HG02840 (cell line): ENCODE results near the gene CNP.
"Not testable (repeated sequence)": the region's sequence is repeated elsewhere in the genome, so short reads cannot be mapped to it uniquely, and the experiment has no call there.

Experiments used
- ATAC-seq: cut with Tn5 transposase; IDR thresholded peaks from one replicate; pipeline ENCODE4 v1.9.1; 2021; ENCODE audit warnings: mild to moderate bottlenecking, moderate library complexity, moderate number of reproducible peaks; ENCODE audit not compliant: unreplicated experiment, low FRiP score

Gene CNP

DNA sequence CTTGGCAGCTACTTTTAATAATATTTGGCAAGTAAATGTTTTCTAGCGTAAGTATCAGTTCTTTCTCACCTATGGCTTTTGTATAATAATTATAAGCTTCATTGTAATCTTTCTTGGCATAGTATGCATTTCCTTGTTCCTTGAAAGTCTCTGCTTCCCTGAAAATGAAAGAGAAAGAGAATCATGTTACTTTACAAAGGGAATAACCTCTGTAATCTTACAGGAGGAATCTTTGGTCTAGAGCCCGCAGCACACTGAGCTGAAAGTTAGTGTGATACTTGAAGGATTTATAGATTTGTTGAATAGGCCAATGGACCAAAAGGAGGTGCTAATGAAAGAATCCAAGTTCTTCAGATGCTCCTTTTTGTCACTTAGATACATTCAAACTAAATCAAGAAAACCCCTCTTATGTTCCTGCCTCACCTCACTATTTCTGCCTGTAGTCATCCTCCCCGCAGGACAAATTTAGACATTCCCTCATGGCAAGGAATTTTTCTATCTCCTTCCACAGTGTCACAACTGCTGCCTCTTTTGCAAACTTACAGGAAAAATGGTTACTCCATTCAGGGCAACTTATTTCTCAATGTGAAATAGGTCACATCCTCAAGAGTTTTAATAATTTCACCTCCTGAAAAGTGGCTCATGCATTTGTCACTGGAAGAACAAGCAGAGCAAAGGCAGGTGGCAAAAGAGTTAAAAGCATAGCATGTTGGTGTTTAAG, 34.0 kb downstream of the CNP start:
- ATAC-seq, result no peak

DNA sequence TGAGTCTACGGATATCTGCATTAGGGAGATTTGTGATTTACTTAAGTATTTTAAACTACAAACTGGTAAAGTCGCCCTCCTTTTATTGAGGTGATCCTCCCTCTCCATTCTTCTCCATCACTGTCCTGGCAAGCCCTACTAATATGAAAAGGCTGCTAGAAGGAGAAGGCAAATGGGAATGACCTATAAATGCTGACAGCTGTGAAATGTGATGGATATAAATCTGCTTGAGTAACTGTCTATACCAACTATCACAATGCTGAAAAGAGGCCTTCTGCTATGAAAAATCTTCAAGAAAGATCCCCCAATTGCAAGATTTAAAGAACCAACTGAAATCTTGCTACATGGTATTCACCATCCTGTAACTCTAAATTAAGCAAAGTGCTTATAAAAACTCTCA, 35.1 kb downstream of the CNP start:
- ATAC-seq, result no peak

DNA sequence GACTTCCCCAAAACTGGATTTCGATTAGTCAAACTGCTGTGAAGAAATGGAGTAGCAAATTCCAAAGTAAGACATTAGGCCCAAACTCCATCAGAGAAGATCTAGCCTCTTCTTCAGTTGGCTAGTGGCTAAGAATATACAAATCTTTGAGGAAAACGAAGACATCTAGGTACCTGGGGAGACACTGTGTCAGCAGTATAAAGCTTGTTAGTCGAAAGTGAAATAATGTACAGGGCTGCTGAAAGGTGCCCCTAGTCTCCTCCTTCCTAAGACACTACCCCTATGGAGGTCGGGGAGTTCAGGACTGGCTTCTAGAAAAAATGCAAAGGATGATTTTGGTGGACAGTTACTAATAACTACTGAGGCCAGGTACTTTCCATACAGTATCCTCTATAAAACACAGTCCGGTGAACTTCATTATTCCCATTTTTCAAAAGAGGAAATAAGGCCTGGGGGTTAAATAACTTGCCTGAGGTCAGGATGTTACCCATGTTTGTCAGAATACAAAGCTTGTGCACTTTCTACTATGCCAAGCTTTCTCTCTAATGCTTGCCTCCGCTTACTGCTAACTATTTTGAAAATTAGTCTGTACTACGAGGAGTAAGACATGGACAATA, 35.7 kb downstream of the CNP start:
- no peak for ATAC-seq

DNA sequence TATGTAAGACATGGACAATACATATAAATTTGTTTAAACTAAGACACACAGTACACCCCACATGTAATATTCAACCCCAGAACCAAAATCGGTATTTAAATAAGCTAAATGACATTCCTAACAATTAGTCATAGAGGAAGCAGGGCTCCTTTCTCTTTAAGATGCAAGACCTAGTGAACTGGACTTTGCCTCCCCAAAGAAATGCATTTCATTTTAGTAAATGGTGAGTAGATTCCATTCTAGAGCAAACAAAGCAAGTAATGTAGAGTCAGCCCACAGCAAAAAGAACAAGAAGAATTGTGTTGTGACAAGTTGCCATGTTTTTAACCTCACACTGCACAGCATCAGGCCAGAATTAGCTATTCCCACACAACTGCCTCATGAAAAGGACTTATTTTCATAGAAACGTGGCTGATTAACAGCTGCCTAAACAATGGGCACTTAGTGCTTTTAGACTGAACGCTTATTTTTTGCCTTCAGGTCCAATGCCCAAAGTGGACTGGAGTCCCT, 36.3 kb downstream of the CNP start:
- no peak for ATAC-seq

DNA sequence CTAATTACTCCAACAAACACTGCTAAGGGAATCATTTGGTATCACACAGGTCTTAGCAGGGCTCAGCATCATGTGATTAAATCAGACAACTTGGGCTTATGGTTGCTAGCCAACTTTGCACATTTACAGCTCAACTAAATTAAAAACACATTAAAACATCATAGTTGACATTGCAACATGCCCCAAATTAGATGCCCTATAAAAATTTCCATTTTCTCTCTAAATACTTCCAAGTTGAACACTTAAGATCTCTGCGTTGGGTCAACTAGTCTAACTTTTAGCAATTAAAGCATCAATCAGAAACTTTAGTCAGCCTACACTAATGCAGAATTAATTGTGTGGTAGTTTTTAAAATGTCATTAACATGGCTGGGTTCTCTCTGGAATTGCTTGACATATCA, 38.6 kb downstream of the CNP start:
- ATAC-seq, result no peak

DNA sequence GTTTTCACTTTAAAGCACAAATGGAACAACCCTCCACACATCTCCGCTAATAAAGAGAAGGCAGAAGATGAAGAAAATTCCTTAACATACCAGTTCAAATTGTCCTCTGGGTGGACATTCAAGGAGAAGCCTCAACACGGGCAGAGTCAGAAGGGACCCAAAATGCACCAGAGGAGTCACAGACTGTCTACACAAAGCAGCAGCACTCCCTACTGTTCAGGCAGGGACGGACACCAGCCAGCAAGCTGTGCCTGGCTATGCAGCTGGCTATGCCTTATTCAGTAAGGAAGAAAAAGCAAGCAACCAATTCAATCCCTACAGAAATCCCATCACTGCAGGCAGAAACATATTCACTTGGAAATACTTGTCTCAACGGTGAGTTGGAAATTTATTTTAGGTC, 42.6 kb downstream of the CNP start:
- ATAC-seq, result no peak

DNA sequence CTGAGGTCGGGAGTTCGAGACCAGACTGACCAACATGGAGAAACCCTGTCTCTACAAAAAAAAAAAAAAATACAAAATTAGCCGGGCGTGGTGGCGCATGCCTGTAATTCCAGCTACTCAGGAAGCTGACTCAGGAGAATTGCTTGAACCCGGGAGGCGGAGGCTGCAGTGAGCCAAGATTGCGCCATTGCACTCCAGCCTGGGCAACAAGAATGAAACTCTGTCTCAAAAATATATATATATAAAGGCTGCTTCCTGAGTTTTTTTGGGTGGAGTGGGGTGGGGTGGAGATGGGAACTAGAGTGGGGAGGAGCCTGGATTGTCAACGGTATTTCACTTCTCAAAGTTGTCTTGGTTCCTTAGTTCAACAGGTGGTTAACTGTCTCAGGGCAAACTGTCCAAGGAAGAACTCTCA, 43.7 kb downstream of the CNP start:
- ATAC-seq, result not testable (repeated sequence)

DNA sequence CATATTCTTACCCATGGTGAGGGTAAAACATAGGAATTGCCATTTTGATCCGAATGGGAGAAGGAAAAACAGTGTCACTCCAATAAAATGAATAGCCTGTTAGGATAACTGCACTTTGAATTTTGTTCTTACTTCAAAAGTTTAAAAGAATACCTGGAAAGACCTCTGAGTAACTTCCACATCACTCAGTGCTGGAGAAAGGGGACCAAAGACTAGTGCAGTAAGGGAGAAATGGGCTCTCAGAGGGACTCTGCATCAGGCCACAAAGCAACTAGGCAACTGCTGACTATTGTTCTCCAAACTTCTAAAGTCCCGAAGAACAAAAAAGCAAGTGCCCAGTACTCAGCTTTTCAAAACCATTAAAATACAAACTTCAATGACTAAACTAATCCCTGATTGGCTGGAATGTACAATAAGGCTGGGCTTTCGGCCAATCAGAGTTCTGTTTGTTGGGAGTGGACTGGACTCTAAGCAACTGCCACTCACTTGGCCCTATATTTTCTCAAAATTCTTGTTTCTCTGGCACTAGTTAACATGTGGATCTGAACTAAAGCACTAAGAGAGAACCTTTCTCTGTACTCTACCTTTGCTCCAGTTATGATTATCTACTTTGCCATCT, 44.4 kb downstream of the CNP start:
- ATAC-seq, result no peak

DNA sequence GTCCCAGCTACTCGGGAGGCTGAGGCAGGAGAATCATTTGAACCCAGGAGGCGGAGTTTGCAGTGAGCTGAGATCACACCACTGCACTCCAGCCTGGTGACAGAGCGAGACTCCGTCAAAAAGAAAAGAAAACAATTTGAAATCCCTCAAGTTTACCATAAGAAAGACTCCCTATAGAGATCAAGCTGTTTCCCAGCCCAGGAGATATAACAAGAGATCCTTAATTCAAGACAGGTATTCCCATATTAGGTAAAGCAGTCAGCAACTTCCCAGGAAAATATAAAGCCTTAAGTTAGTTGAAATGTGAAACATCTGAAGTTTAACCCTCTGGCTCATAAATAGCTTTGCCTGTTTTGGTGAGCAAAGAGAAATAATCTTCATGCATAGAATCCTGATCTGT, 45.8 kb downstream of the CNP start:
- ATAC-seq, result not testable (repeated sequence)

DNA sequence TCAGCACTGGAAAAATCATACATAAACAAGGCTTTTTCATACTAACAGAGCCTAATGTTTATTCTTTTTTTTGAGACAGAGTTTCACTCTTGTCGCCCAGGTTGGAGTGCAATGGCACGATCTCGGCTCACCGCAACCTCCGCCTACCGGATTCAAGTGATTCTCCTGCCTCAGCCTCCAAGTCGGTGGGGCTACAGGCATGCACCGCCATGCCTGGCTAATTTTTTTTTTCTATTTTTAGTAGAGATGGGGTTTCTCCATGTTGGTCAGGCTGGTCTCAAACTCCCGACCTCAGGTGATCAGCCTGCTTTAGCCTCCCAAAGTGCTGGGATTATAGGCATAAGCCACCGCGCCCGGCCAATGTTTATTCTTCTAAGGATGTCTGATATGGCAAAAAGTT, 47.1 kb downstream of the CNP start:
- ATAC-seq, result not testable (repeated sequence)

DNA sequence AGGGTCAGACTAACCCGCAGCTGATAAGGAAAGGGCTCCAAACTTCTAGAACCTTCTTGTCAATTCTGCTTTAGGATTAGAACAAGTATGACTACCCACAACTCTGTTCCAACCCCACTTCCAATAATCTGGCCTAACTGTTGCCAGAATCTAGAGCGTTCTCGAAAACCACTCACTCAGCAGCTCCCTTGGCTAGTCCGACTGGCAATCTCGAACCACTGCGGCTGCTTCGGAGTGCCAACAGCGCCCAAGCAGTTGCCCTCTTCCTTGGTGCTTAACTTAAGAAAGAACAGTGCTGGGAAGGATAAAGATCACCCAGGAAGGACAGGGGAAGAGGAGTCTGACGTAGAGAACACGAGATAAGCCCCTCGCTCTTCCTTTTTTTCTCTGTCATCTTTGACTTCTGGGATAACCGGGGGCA, 49.8 kb downstream of the CNP start:
- no peak for ATAC-seq

DNA sequence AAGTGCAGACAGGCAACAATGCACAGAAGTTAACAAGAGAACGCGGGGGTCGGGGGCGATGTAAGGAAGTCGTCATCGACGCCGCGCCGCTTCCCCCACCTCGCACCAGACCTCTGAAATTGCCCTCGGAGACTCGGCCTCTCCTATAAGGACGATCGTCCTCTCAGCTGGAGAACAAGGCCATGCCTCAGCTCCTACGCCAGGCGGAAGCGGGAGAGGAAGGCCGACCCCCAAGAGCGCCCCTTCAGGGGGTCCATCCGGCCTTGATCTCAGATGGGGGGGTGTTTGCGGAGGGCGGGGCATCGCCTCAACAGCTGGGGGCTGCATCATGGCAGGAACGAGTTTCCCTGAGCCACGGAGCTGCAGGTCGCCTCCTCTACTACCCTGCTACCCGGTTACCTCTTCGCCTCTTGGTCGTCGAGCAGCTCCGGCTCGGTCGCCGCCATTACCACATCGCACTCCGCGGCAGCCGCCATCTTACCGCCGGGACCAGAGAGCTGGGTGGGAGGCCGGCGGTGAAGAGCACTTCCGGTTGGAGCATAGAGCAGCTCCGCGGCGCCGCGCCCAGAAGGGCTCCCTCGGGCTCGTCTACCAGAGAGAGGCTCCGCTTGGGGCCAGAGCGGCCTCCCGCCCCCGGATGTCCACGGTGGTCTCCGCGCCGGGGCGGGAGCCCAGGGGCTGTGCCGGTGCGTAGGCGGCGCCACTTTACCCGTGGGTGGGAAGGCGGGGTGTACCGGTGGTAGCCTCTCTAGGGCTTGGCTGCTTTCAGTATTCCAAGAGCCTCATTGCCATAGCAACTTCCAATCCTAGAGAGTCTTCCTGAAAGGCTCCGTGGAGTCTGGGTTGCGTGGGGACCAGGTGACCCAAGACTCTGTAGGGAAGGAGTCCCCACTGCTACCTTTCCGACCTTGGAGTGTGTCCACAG, 50.6 kb downstream of the CNP start, which contains the start of gene DNAJC7:
Gene DNAJC7, minus strand, starts transcription at position 499 of the 925 bp plus-strand sequence. Its CDS starts 23 bp downstream, at position 476.
- ATAC-seq, result peak; percentile 67

DNA sequence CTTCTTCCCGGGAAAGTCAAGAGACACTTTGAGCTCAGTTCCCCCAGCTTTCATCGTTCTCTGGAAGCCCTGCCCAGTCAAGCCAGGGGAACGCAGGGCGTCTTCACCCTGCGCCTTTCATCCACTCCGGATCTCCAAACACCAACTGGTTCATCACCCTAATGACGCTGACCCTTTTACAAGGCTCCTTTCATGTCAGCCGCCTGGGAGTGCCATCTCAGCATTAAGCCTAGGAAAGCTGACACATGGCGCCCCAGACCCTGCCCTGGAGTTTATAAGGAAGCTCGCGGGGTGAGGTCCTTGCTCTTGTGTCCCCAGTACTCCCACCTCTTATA, 51.2 kb downstream of the CNP start:
- ATAC-seq, result no peak

DNA sequence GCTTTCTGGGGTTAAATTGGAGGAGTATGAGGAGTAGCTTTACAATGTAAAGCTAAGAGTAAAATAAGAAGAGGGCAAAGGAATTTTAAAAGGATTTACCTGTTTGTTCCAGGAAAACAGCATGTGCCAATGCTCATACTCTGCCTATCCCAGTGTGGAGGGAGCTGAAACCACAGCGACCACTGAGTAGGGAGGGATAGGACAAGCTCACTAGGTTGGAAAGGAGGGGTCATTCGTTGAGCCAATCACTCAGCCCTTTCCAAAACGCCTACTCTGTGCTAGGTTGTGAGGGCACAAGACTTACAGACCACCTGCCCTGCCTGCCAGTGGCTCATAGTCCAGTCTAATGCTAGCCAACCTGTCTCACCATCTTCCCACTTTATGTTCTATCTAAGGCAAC, 51.7 kb downstream of the CNP start:
- ATAC-seq, result no peak

DNA sequence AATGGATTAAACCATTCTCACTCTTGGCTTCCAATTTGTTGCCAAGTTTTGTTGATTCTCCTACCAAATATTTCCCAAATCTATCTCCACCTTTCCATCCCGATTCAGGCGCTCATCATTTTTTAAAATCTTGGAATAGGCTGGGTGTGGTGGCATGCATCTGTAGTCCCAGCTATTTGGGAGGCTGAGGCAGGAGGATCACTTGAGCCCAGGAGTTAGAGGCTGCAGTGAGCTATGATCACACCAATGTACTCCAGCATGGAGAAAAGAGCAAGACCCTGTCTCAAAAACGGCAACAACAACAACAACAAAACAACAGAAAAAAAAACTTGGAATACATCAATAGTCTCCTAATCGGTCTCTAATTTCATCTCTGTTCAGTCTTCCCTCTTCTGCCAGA, 52.4 kb downstream of the CNP start:
- ATAC-seq, result no peak

DNA sequence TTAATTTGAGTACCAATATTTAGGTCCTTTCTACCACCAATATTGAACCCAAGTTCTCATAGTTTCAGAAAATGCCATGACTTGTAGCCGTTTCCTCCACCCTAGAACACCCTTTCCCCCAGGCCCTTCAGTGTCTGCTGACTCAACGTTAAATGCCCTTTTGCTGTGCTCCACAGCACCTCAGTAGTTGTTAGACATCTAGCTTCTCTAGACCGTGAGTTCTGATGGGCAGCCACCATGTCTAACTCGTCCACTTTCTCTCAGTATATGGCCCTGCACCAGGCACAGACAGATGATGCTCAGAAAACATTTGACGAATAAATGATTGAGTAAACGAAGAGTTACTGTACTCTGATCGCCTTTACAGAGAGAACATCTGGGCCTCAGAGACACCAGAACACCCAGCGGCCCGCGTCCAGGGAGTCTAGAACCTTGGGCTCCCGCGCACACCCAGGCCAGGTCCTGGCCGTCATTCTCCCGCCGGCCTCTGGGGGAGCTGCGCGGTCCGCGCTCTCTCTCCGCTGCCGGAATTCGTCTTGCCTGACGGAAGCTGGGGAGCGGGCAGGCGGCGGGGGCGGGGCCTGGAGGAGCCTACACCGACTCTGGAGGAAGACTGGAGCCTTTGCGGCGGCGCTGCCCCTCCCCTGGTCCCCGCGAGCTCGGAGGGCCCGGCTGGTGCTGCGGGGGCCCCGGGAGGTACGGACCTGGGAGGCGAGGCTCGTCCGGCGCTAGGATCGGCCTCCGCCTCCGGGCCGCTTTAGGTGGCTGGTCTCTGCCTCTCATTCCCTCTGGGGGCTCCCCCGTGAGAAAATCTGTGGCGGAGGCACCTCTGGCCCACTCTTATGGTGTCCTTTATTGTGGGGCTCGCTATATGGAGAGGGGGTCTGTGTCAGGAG, 53.2 kb downstream of the CNP start, which contains the start of gene NKIRAS2:
Gene NKIRAS2, plus strand, starts transcription at position 582 of the 896 bp plus-strand sequence. CDS start 1,488 bp downstream, outside the sequence.
- ATAC-seq, result peak; percentile 53

DNA sequence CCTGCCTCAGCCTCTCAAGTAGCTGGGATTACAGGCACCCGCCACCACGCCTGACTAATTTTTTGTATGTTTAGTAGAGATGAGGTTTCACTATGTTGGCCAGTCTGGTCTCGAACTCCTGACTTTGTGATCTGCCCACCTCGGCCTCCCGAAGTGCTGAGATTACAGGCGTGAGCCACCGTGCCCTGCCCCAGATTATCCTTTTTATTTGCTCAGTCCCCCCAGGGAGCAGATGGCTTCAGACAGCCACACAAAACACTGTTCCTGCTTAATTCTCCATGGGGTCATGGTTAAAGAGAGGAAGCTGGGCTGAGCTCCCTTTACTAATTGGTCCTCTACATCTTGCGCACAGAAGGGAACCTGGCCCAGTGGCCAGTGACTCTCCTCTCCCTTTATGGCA, 54.2 kb downstream of the CNP start:
- not testable (repeated sequence) for ATAC-seq

DNA sequence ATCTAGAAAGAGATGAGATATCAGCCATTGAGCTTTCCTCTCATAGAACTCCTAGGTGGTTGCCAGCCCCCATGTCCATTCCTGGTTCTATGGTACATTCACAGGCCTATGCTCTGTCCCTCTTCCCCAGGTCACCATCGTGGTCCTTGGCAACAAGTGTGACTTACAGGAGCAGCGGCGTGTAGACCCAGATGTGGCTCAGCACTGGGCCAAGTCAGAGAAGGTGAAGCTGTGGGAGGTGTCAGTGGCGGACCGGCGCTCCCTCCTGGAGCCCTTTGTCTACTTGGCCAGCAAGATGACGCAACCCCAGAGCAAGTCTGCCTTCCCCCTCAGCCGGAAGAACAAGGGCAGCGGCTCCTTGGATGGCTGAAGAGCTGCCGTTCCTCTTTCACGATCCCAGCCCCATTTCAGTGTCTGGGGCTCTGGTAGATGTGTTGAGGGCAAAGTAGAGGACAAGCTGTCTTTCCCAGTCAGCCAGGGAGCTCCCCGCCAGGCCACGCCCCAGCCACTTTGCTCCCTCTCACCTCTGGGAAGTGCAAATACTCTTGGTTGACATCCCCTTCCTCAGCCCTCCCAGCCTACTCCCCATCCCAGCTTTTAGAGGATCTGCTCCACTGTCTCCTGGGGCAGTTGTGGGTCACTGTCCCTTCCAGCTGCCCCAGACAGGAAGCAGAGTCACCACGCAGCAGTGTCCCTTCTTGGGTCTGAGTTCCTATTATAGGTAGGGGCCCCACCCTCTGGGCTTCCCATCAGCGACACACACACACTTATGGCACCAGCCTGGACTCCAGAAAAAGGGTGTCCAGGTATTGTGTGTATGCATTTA, 57.1 kb downstream of the CNP start:
- ATAC-seq, result no peak

DNA sequence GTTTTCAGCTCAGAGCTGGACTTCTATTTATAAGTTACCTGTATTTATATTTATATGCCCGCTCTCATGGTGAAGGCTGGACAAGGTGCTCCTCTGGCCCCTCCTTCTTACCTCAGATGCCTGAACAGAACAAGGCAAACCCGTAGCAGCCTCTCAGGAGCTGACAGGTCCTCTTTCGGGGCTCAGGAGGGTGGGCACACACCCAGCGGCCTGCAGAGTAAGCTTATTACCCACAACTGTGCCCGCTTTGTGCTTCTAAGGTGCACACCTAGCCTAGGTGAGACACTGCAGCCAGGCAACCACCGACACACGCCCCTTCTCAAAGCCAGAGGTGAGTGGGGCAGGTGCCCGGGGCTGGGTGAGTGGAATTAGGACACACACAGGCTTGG, 58.6 kb downstream of the CNP start:
- no peak for ATAC-seq
